Muscle of back (tissue), 11 donors: ENCODE results near the gene CREB5. TPM values are rescaled to one million over a fixed set of nuclear protein-coding genes. Genes with fewer than 3 reads are reported as not detected.

Experiments used
- DNase-seq, 3 donors: peaks; one replicate each; pipeline versions ENCODE4 v3.0.0 to v3.0.0-alpha.2; 2013
- polyA plus RNA-seq, 10 donors: library from polyadenylated mRNA; unstranded; fragments of 120-200 nt; gene quantifications; one replicate each; pipeline ENCODE4 v1.2.1, GENCODE V29; 2013; ENCODE audit not compliant: insufficient read length in 10 of 10

Gene CREB5
- polyA plus RNA-seq, 10 donors, result 23.7 to 41.3 (median 31.9) TPM

GRCh38 chr7:28744951-28745350, 332.6 kb downstream of the CREB5 start:
- DNase-seq, result no peak

- DNase-seq, result peak in 1 of 3 donors; percentile 66
These were observed 333.0 kb downstream of the CREB5 start for GRCh38 chr7:28745351-28745750.

GRCh38 chr7:28747404-28747803, 335.1 kb downstream of the CREB5 start:
- DNase-seq, result no peak

- no peak for DNase-seq
These were observed 335.5 kb downstream of the CREB5 start for GRCh38 chr7:28747854-28748253.

GRCh38 chr7:28748346-28748745, 336.0 kb downstream of the CREB5 start:
- DNase-seq, result peak in 1 of 3 donors; percentile 38

GRCh38 chr7:28748933-28749584, 336.7 kb downstream of the CREB5 start:
- DNase-seq, result no peak

- DNase-seq, result peak in 2 of 3 donors; percentile 84 to 89
These were observed 337.3 kb downstream of the CREB5 start for GRCh38 chr7:28749638-28750037.

GRCh38 chr7:28750981-28751380, 338.7 kb downstream of the CREB5 start:
- DNase-seq, result no peak

- DNase-seq, result no peak
These were observed 341.3 kb downstream of the CREB5 start for GRCh38 chr7:28753613-28754012.

- peak in 1 of 3 donors; percentile 69 for DNase-seq
These were observed 341.7 kb downstream of the CREB5 start for GRCh38 chr7:28754027-28754426.

GRCh38 chr7:28754447-28754846, 342.1 kb downstream of the CREB5 start:
- DNase-seq, result no peak

- DNase-seq, result peak in 2 of 3 donors; percentile 49 to 73
These were observed 342.9 kb downstream of the CREB5 start for GRCh38 chr7:28755255-28755654.

GRCh38 chr7:28758186-28758585, 345.9 kb downstream of the CREB5 start:
- no peak for DNase-seq

- DNase-seq, result no peak
These were observed 347.2 kb downstream of the CREB5 start for GRCh38 chr7:28759475-28759971.

GRCh38 chr7:28761505-28761904, 349.2 kb downstream of the CREB5 start:
- DNase-seq, result peak; percentile 56 to 81 (median 64)

GRCh38 chr7:28762651-28763050, 350.3 kb downstream of the CREB5 start:
- DNase-seq, result no peak

GRCh38 chr7:28766359-28766758, 354.0 kb downstream of the CREB5 start:
- no peak for DNase-seq

GRCh38 chr7:28767356-28767755, 355.0 kb downstream of the CREB5 start:
- no peak for DNase-seq

GRCh38 chr7:28768577-28769147, 356.3 kb downstream of the CREB5 start:
- DNase-seq, result no peak

GRCh38 chr7:28771906-28772622, 359.7 kb downstream of the CREB5 start:
- DNase-seq, result no peak

- DNase-seq, result no peak
These were observed 361.3 kb downstream of the CREB5 start for GRCh38 chr7:28773423-28774145.
